Measurements from ENCODE around the gene FBXO45. TPM values are rescaled to one million over a fixed set of nuclear protein-coding genes. Genes with fewer than 3 reads are reported as not detected.

The FBXO45 gene
- 1 to 10 TPM; 4.8 to 7.7 TPM for total RNA-seq
- polyA plus RNA-seq: 1 to 10 TPM; 1.6 to 2.4 TPM

GRCh38 chr3:196568246-196569002 lies at the start of gene FBXO45, which contains the start of gene WDR53:
FBXO45 (plus strand) TSS chr3:196568660; CDS start chr3:196568985, 325 bp downstream.
WDR53 (minus strand) TSS chr3:196568554; CDS start chr3:196561475, 7,079 bp downstream.
- no peaks in the 10 kb centered on the region for H3K36me3 ChIP-seq (ENCODE audit: control insufficient read depth in 4 of 4, insufficient read depth in 3 of 4, low read depth in 1 of 4, low read length in 3 of 4)

More at GRCh38 chr3:196568246-196569002, at the start of gene FBXO45, which contains the start of gene WDR53:
- Histone ChIP-seq H3K4me3 (ENCODE audit: low read depth in 1 of 3, low read length in 3 of 3) (peak within 1 kb of the TSS; percentile 96 to 98 (median 96)), H3K9ac (ENCODE audit: low read depth in 1 of 2, low read length in 2 of 2) (peak within 1 kb of the TSS; percentile 71 to 85), H3K9me3 (ENCODE audit: control insufficient read depth in 4 of 4, low read length in 3 of 4) (no peaks in the 10 kb centered on the region), H3K4me1 (ENCODE audit: control insufficient read depth in 4 of 4, insufficient read depth in 4 of 4, low read length in 3 of 4) (peaks cover 2 to 24% (median 20%) of the 10 kb centered on the region in 4 donors), H3K27ac (ENCODE audit: low read depth in 1 of 2, low read length in 2 of 2) (peak within 1 kb of the TSS; percentile 47 to 62), H3K27me3 (ENCODE audit: control insufficient read depth in 4 of 4, insufficient read depth in 4 of 4, low read length in 3 of 4) (no peaks in the 10 kb centered on the region)
- WGBS: under 1% methylated on average over 87 of the region's 87 CpGs
- TF ChIP-seq YY1 (IDR thresholded peaks at IDR 0.05): peak; percentile 97
- no peak for TF ChIP-seq REST (IDR thresholded peaks at IDR 0.05)
- no peak for TF ChIP-seq FOXA2 (IDR thresholded peaks at IDR 0.05)
- TF ChIP-seq JUND (IDR thresholded peaks at IDR 0.05): no peak
- no peak for TF ChIP-seq NR2F2 (IDR thresholded peaks at IDR 0.05)
- TF ChIP-seq GABPA (IDR thresholded peaks at IDR 0.05 in 1 of 2, conservative IDR thresholded peaks at IDR 0.05 in 1 of 2): peak; percentile 53 to 93
- TF ChIP-seq EGR1 (IDR thresholded peaks at IDR 0.05; ENCODE audit: low read depth in 2 of 2): peak in 1 of 2 donors; percentile 21
- peak; percentile 56 for TF ChIP-seq ZBTB33 (IDR thresholded peaks at IDR 0.05)
- TF ChIP-seq RAD21 (IDR thresholded peaks at IDR 0.05): no peak
- peak; percentile 71 for TF ChIP-seq SP1 (IDR thresholded peaks at IDR 0.05)
- TF ChIP-seq TAF1 (conservative IDR thresholded peaks at IDR 0.05): peak; percentile 23
- peak in 1 of 2 donors; percentile 15 for TF ChIP-seq HNF4A (conservative IDR thresholded peaks at IDR 0.05)
- no peak for TF ChIP-seq RXRA (IDR thresholded peaks at IDR 0.05)
- no peak for TF ChIP-seq FOXA1 (IDR thresholded peaks at IDR 0.05)
- peak; percentile 71 for TF ChIP-seq MAX (IDR thresholded peaks at IDR 0.05)
- no peak for TF ChIP-seq HNF4G (IDR thresholded peaks at IDR 0.05)
- DNase-seq (ENCODE audit: low spot score): peak; percentile 91

All from liver (tissue), 9 donors.